NB4 (cell line): ENCODE data around the gene EHD1.

Source experiments
- CTCF ChIP-seq: IDR thresholded peaks from one replicate; pipeline ENCODE4 v1.5.1; 2012; ENCODE audit warnings: low read depth, low read length
- MAX ChIP-seq: IDR thresholded peaks from 2 replicates; pipeline ENCODE4 v1.6.1; 2011; ENCODE audit warnings: low read depth, low read length
- MYC ChIP-seq: IDR thresholded peaks from 2 replicates; pipeline ENCODE4 v1.6.1; 2011; ENCODE audit warnings: low read depth, low read length
- POLR2A ChIP-seq: IDR thresholded peaks from 2 replicates; pipeline ENCODE4 v1.6.1; 2011; ENCODE audit warnings: mild to moderate bottlenecking; ENCODE audit not compliant: insufficient read length; ENCODE audit errors: extremely low read depth

DNA sequence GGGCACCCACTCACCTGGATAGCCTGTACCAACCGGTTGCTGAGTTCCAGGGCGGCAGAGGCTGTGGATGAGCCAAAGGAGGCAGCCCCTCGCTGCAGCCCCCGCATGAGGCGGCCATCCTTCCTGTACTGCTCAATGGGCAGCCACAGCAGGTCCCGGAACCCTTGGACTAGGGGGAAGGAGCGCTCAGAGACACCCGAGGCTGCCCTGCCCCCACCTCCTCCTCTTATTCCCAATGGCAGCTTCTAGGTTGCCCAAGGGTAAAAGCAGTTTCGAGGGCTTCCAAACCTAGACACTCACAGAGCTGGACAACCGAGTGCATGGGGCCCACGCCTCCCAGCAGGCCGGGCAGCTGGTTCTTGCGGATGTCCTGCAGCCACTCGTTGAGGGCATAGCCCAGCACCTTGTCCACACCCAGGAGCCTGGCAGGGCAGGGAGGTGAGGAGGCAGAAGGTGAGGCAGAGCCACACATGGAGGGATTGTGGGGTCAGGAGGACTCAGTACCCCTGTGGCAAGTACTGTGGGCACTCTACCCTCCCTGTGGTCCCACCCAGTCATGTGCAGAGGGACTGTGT, 18.1 kb upstream of the EHD1 start:
- no peak for TF ChIP-seq CTCF
- no peak for TF ChIP-seq POLR2A
- TF ChIP-seq MAX: no peak
- TF ChIP-seq MYC: no peak
